HEK293T (cell line): ENCODE data around the gene ANKS1B.

Experiments
- CTCF ChIA-PET: fragments of 350-600 bp; formaldehyde crosslinking; extraction: SDS; loops from one replicate; lab custom pipeline; 2021; ENCODE audit warnings: antibody characterized with exemption, inconsistent platforms; lab: Yijun Ruan, JAX
- POLR2A ChIA-PET: fragments of 350-600 bp; formaldehyde crosslinking; extraction: SDS; loops from one replicate; lab custom pipeline; 2020; ENCODE audit warnings: antibody characterized with exemption, inconsistent platforms; lab: Yijun Ruan, JAX
- DNase-seq: peaks from one replicate; pipeline ENCODE4 v3.0.0; 2012; ENCODE audit warnings: mixed read lengths; ENCODE audit errors: extremely low spot score
- ARNT ChIP-seq: fragments of 450-650 bp; IDR thresholded peaks from 2 replicates; pipeline ENCODE4 v1.6.1; 2017; ENCODE audit warnings: mild to moderate bottlenecking
- BHLHE40 ChIP-seq: fragments of 450-650 bp; IDR thresholded peaks from 2 replicates; pipeline ENCODE4 v1.6.1; 2016; ENCODE audit warnings: mild to moderate bottlenecking, moderate library complexity, borderline replicate concordance
- CTBP1 ChIP-seq: fragments of 450-650 bp; IDR thresholded peaks from 2 replicates; pipeline ENCODE4 v1.6.1; 2016; ENCODE audit warnings: borderline replicate concordance
- ELF4 ChIP-seq: fragments of 450-650 bp; IDR thresholded peaks from 2 replicates; pipeline ENCODE4 v1.6.1; 2017; ENCODE audit warnings: antibody characterized with exemption
- FOXA1 ChIP-seq: fragments of 450-650 bp; IDR thresholded peaks from 2 replicates; pipeline ENCODE4 v1.6.1; 2016; ENCODE audit warnings: mild to moderate bottlenecking
- FOXK2 ChIP-seq: fragments of 450-650 bp; IDR thresholded peaks from 2 replicates; pipeline ENCODE4 v1.6.1; 2016; ENCODE audit warnings: mild to moderate bottlenecking
- FOXM1 ChIP-seq: fragments of 450-650 bp; IDR thresholded peaks from 2 replicates; pipeline ENCODE4 v1.6.1; 2017; ENCODE audit warnings: mild to moderate bottlenecking, borderline replicate concordance
- HDGF ChIP-seq: fragments of 450-650 bp; IDR thresholded peaks from 2 replicates; pipeline ENCODE4 v1.6.1; 2017; ENCODE audit warnings: antibody characterized with exemption, borderline replicate concordance
- L3MBTL2 ChIP-seq: fragments of 450-650 bp; conservative IDR thresholded peaks from 2 replicates; pipeline ENCODE4 v1.6.1; 2016; ENCODE audit warnings: mild to moderate bottlenecking
- LEF1 ChIP-seq: fragments of 450-650 bp; IDR thresholded peaks from 2 replicates; pipeline ENCODE4 v1.6.1; 2017; ENCODE audit warnings: mild to moderate bottlenecking, borderline replicate concordance
- NFRKB ChIP-seq: fragments of 450-650 bp; IDR thresholded peaks from 2 replicates; pipeline ENCODE4 v1.6.1; 2016; ENCODE audit warnings: mild to moderate bottlenecking, moderate library complexity
- PKNOX1 ChIP-seq: fragments of 450-650 bp; IDR thresholded peaks from 2 replicates; pipeline ENCODE4 v1.6.1; 2016
- SP1 ChIP-seq: fragments of 450-650 bp; IDR thresholded peaks from 2 replicates; pipeline ENCODE4 v1.6.1; 2017
- SUZ12 ChIP-seq: fragments of 450-650 bp; IDR thresholded peaks from 2 replicates; pipeline ENCODE4 v1.6.1; 2016; ENCODE audit warnings: mild to moderate bottlenecking
- TARDBP ChIP-seq: fragments of 450-650 bp; IDR thresholded peaks from 2 replicates; pipeline ENCODE4 v1.6.1; 2016
- ZNF384 ChIP-seq: fragments of 450-650 bp; IDR thresholded peaks from 2 replicates; pipeline ENCODE4 v1.6.1; 2016

ANKS1B gene

GRCh38 chr12:99154216-99154982, 830.3 kb downstream of the ANKS1B start:
- no peak for DNase-seq
- ChIA-PET POLR2A (no interaction called here), CTCF (no interaction called here)
- TF ChIP-seq LEF1, result no peak
- no peak for TF ChIP-seq FOXM1
- TF ChIP-seq TARDBP, result no peak
- TF ChIP-seq ARNT, result no peak
- TF ChIP-seq HDGF, result no peak
- no peak for TF ChIP-seq ZNF384
- no peak for TF ChIP-seq L3MBTL2

GRCh38 chr12:99153293-99153692, 831.4 kb downstream of the ANKS1B start:
- ChIA-PET POLR2A (no interaction called here), CTCF (no interaction called here)
- DNase-seq, result no peak
- TF ChIP-seq TARDBP (no peak), LEF1 (no peak), BHLHE40 (no peak), FOXK2 (no peak), FOXA1 (no peak), ELF4 (no peak), HDGF (no peak), ARNT (no peak), SUZ12 (no peak), FOXM1 (no peak), ZNF384 (no peak), PKNOX1 (no peak), CTBP1 (no peak), L3MBTL2 (no peak), SP1 (no peak), NFRKB (no peak)

- ChIA-PET CTCF (no interaction called here), POLR2A (no interaction called here)
- TF ChIP-seq SUZ12 (no peak), ELF4 (no peak), FOXM1 (no peak), LEF1 (no peak), CTBP1 (no peak), FOXK2 (no peak), PKNOX1 (no peak), HDGF (no peak), ZNF384 (no peak), TARDBP (no peak), SP1 (no peak), FOXA1 (no peak), ARNT (no peak), NFRKB (no peak), L3MBTL2 (no peak), BHLHE40 (no peak)
- DNase-seq, result no peak
Observed at GRCh38 chr12:99152337-99152736, 832.4 kb downstream of the ANKS1B start.

- CTCF ChIA-PET, result no interaction called here
- DNase-seq, result no peak
- TF ChIP-seq L3MBTL2, result no peak
- no peak for TF ChIP-seq FOXA1
- no peak for TF ChIP-seq TARDBP
- TF ChIP-seq ZNF384, result no peak
- TF ChIP-seq NFRKB, result no peak
- TF ChIP-seq ELF4, result no peak
- no peak for TF ChIP-seq SP1
- no peak for TF ChIP-seq SUZ12
- no peak for TF ChIP-seq PKNOX1
- no peak for TF ChIP-seq BHLHE40
- TF ChIP-seq LEF1, result no peak
- TF ChIP-seq ARNT, result no peak
- TF ChIP-seq HDGF, result no peak
- TF ChIP-seq FOXK2, result no peak
- POLR2A ChIA-PET, result no interaction called here
Observed at GRCh38 chr12:99151744-99152143, 833.0 kb downstream of the ANKS1B start.

GRCh38 chr12:99147130-99147529, 837.6 kb downstream of the ANKS1B start:
- ChIA-PET CTCF (no interaction called here), POLR2A (no interaction called here)
- no peak for DNase-seq
- no peak for TF ChIP-seq SUZ12

- CTCF ChIA-PET, result no interaction called here
- DNase-seq, result no peak
- TF ChIP-seq NFRKB (no peak), BHLHE40 (no peak), ZNF384 (no peak), LEF1 (no peak), TARDBP (no peak), PKNOX1 (no peak), FOXK2 (no peak), ARNT (no peak), SP1 (no peak), HDGF (no peak), FOXM1 (no peak), FOXA1 (no peak), L3MBTL2 (no peak), CTBP1 (no peak), SUZ12 (no peak), ELF4 (no peak)
- POLR2A ChIA-PET, result no interaction called here
Observed at GRCh38 chr12:99146730-99147129, 838.0 kb downstream of the ANKS1B start.
